Measurements from ENCODE around the gene ZNF662. TPM values are rescaled to one million over a fixed set of nuclear protein-coding genes. Genes with fewer than 3 reads are reported as not detected.

Gene ZNF662
- total RNA-seq, 2 donors from 2014 or later: 1.7 to 2.7 TPM

- no peak for TF ChIP-seq CTCF (IDR thresholded peaks at IDR 0.05)
- DNase-seq (ENCODE audit: low spot score): no peak
These were observed 40.1 kb downstream of the ZNF662 start for GRCh38 chr3:42946050-42946449.

DNA sequence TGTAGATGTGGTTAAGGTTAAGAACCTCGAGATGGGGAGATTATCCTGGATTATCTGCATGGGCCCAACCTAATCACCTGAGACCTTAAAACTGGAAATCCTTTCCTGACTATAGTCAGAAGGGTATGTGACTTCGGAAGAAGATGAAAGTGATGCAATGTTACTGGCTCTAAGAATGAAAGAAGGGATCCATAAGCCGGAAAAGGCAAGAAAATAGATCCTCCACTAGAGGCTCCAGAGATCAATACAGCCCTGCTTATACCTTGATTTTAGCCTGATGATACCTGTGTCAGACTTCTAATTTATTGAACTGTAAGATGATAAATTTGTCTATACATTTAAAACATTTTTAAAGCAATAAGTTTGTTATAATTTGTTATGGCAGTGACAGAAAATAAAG lies 51.6 kb downstream of the ZNF662 start:
- Histone ChIP-seq H3K36me3 (no peaks in the 10 kb centered on the region), H3K27ac (no peak overlapping the region), H3K4me3 (no peak overlapping the region), H3K27me3 (no peaks in the 10 kb centered on the region), H3K4me1 (no peaks in the 10 kb centered on the region), H3K9me3 (no peaks in the 10 kb centered on the region)
- DNase-seq (ENCODE audit: low spot score): no peak
- no peak for TF ChIP-seq CTCF (IDR thresholded peaks at IDR 0.05)

More at GRCh38 chr3:42946050-42946449, 40.1 kb downstream of the ZNF662 start:
- Histone ChIP-seq H3K9me3 (no peaks in the 10 kb centered on the region), H3K36me3 (no peaks in the 10 kb centered on the region), H3K27me3 (no peaks in the 10 kb centered on the region), H3K4me1 (no peaks in the 10 kb centered on the region), H3K27ac (no peak overlapping the region), H3K4me3 (no peak overlapping the region)

GRCh38 chr3:42960282-42960681 lies 54.3 kb downstream of the ZNF662 start:
- H3K9me3 ChIP-seq: no peaks in the 10 kb centered on the region
- H3K27me3 ChIP-seq: no peaks in the 10 kb centered on the region
- H3K27ac ChIP-seq: no peak overlapping the region
- no peak for TF ChIP-seq CTCF (IDR thresholded peaks at IDR 0.05)
- no peak overlapping the region for H3K4me3 ChIP-seq
- DNase-seq (ENCODE audit: low spot score): no peak
- H3K4me1 ChIP-seq: no peaks in the 10 kb centered on the region
- no peaks in the 10 kb centered on the region for H3K36me3 ChIP-seq

GRCh38 chr3:42960786-42961185 lies 54.8 kb downstream of the ZNF662 start:
- Histone ChIP-seq H3K27ac (no peak overlapping the region), H3K27me3 (no peaks in the 10 kb centered on the region), H3K4me1 (no peaks in the 10 kb centered on the region), H3K4me3 (no peak overlapping the region), H3K36me3 (no peaks in the 10 kb centered on the region), H3K9me3 (no peaks in the 10 kb centered on the region)
- TF ChIP-seq CTCF (IDR thresholded peaks at IDR 0.05): no peak
- no peak for DNase-seq (ENCODE audit: low spot score)

GRCh38 chr3:42961633-42962032 lies 55.7 kb downstream of the ZNF662 start:
- no peaks in the 10 kb centered on the region for H3K4me1 ChIP-seq
- H3K4me3 ChIP-seq: no peak overlapping the region
- H3K36me3 ChIP-seq: no peaks in the 10 kb centered on the region
- no peaks in the 10 kb centered on the region for H3K9me3 ChIP-seq
- H3K27me3 ChIP-seq: no peaks in the 10 kb centered on the region
- H3K27ac ChIP-seq: no peak overlapping the region
- TF ChIP-seq CTCF (IDR thresholded peaks at IDR 0.05): peak; percentile 23 to 76
- no peak for DNase-seq (ENCODE audit: low spot score)

- Histone ChIP-seq H3K27me3 (no peaks in the 10 kb centered on the region), H3K4me1 (no peaks in the 10 kb centered on the region), H3K36me3 (no peaks in the 10 kb centered on the region), H3K4me3 (no peak overlapping the region), H3K9me3 (no peaks in the 10 kb centered on the region), H3K27ac (no peak overlapping the region)
- no peak for DNase-seq (ENCODE audit: low spot score)
- no peak for TF ChIP-seq CTCF (IDR thresholded peaks at IDR 0.05)
These were observed 57.3 kb downstream of the ZNF662 start for GRCh38 chr3:42963269-42963668.

Data from right atrium auricular region (tissue), 2 donors.